H1 (cell line): ENCODE data around the gene KCNK7. TPM values are rescaled to one million over a fixed set of nuclear protein-coding genes. Genes with fewer than 3 reads are reported as not detected.

ENCODE experiments used
- CTCF ChIA-PET: fragments of 300-600 bp; sonication (Branson Sonifier 250); formaldehyde crosslinking; loops from one replicate; lab custom pipeline; 2021; ENCODE audit not compliant: partially characterized antibody; lab: Charles Lee
- POLR2A ChIA-PET: fragments of 300-600 bp; sonication (Branson Sonifier 250); formaldehyde crosslinking; loops from one replicate; lab custom pipeline; 2021; ENCODE audit warnings: inconsistent platforms; ENCODE audit not compliant: partially characterized antibody; lab: Charles Lee
- DNase-seq, 2 experiments: peaks; one replicate each; pipeline versions ENCODE4 v3.0.0 to v3.0.0-alpha.2; 2010 to 2022; ENCODE audit warnings: low spot score in 2 of 2, low read depth in 1 of 2, mixed read lengths in 1 of 2
- FAIRE-seq: peaks from 2 replicates; lab custom pipeline; 2011; peaks lifted over from hg19 to GRCh38; lab: Jason Lieb, UNC
- H2AFZ ChIP-seq: 2 replicates; pipeline ENCODE4 v1.8.1; 2012; ENCODE audit warnings: low read length, inconsistent platforms
- H2AK5ac ChIP-seq: 2 replicates; pipeline ENCODE4 v1.6.1; 2013; ENCODE audit warnings: low read depth, low read length
- H2BK120ac ChIP-seq: replicated peaks from 2 replicates; pipeline ENCODE3; 2013; ENCODE audit warnings: low read depth, low read length, inconsistent platforms
- H2BK12ac ChIP-seq: 2 replicates; pipeline ENCODE4 v1.6.1; 2013; ENCODE audit warnings: low read depth, low read length
- H2BK15ac ChIP-seq: 2 replicates; pipeline ENCODE4 v1.6.1; 2013; ENCODE audit warnings: low read length
- H2BK20ac ChIP-seq: 2 replicates; pipeline ENCODE4 v1.6.1; 2013; ENCODE audit warnings: low read length
- H2BK5ac ChIP-seq: 2 replicates; pipeline ENCODE4 v1.6.1; 2013; ENCODE audit warnings: low read depth, low read length
- H3K14ac ChIP-seq: 2 replicates; pipeline ENCODE4 v1.6.1; 2013; ENCODE audit warnings: inconsistent platforms; ENCODE audit not compliant: insufficient read length
- H3K18ac ChIP-seq: 2 replicates; pipeline ENCODE4 v1.6.1; 2013; ENCODE audit warnings: low read length; ENCODE audit errors: extremely low read depth
- H3K23ac ChIP-seq: 2 replicates; pipeline ENCODE4 v1.6.1; 2013; ENCODE audit warnings: inconsistent platforms; ENCODE audit not compliant: insufficient read length
- H3K23me2 ChIP-seq: 2 replicates; pipeline ENCODE4 v1.6.1; 2013; ENCODE audit warnings: low read depth, low read length
- H3K27ac ChIP-seq: 2 replicates; pipeline ENCODE4 v1.6.1; 2011; ENCODE audit warnings: low read depth, low read length, inconsistent platforms
- H3K27me3 ChIP-seq, 4 experiments: replicated peaks in 1 of 4; 1 replicate in 1 of 4; 2 replicates in 3 of 4; pipeline versions ENCODE4 v1.6.1 to v1.8.1; 2011 to 2013; ENCODE audit warnings: low read length in 3 of 4, mild to moderate bottlenecking in 3 of 4, inconsistent platforms in 2 of 4, mixed read lengths in 2 of 4, moderate library complexity in 1 of 4; ENCODE audit not compliant: control insufficient read depth in 3 of 4, insufficient read depth in 3 of 4; ENCODE audit errors: extremely low read depth in 1 of 4
- H3K36me3 ChIP-seq, 4 experiments: 2 replicates each; pipeline versions ENCODE4 v1.6.1 to v1.8.1; 2011 to 2013; ENCODE audit warnings: mild to moderate bottlenecking in 4 of 4, low read length in 3 of 4, moderate library complexity in 2 of 4, control low read depth in 1 of 4, inconsistent platforms in 1 of 4; ENCODE audit not compliant: insufficient read depth in 4 of 4, control insufficient read depth in 2 of 4
- H3K4ac ChIP-seq: replicated peaks from 2 replicates; pipeline ENCODE3; 2013; ENCODE audit warnings: low read length, low read depth, mixed read lengths, inconsistent platforms; ENCODE audit not compliant: insufficient read length
- H3K4me1 ChIP-seq, 4 experiments: replicated peaks in 1 of 4; 1 replicate in 1 of 4; 2 replicates in 3 of 4; pipeline versions ENCODE4 v1.6.1 to v1.8.1; 2011 to 2013; ENCODE audit warnings: low read length in 3 of 4, inconsistent platforms in 2 of 4, mixed read lengths in 1 of 4; ENCODE audit not compliant: insufficient read depth in 4 of 4, control insufficient read depth in 3 of 4
- H3K4me2 ChIP-seq, 2 experiments: 2 replicates each; pipeline versions ENCODE4 v1.6.1 to v1.8.1; 2011 to 2013; ENCODE audit warnings: low read depth in 2 of 2, low read length in 2 of 2, control low read depth in 1 of 2, inconsistent platforms in 1 of 2, mild to moderate bottlenecking in 1 of 2; ENCODE audit not compliant: insufficient read depth in 1 of 2
- H3K4me3 ChIP-seq, 4 experiments: fragments of 200-600, 300-600 bp in 1 of 4; sonication (generic), shearing (Covaris generic), sonication (Bioruptor Twin) in 1 of 4; 2 replicates each; pipeline versions ENCODE4 v1.5.1 to v1.8.1; 2011 to 2016; ENCODE audit warnings: low read length in 4 of 4, low read depth in 3 of 4, control low read depth in 2 of 4, inconsistent platforms in 2 of 4, mild to moderate bottlenecking in 2 of 4, mixed read lengths in 1 of 4, moderate library complexity in 1 of 4; ENCODE audit not compliant: insufficient read depth in 2 of 4; ENCODE audit errors: extremely low read depth in 1 of 4
- H3K56ac ChIP-seq: replicated peaks from 2 replicates; pipeline ENCODE3; 2013; ENCODE audit warnings: low read depth, mild to moderate bottlenecking, mixed read lengths, low read length, inconsistent platforms; ENCODE audit not compliant: insufficient read length
- H3K79me1 ChIP-seq: 2 replicates; pipeline ENCODE4 v1.6.1; 2013; ENCODE audit warnings: low read depth, low read length, control low read depth
- H3K79me2 ChIP-seq, 2 experiments: 2 replicates each; pipeline versions ENCODE4 v1.6.1 to v1.8.1; 2012 to 2013; ENCODE audit warnings: low read length in 2 of 2, mild to moderate bottlenecking in 2 of 2, inconsistent platforms in 1 of 2; ENCODE audit not compliant: insufficient read depth in 2 of 2, control insufficient read depth in 1 of 2
- H3K9ac ChIP-seq, 4 experiments: replicated peaks in 1 of 4; 1 replicate in 1 of 4; 2 replicates in 3 of 4; pipeline versions ENCODE4 v1.6.1 to v1.8.1; 2011 to 2013; ENCODE audit warnings: low read depth in 3 of 4, low read length in 3 of 4, control low read depth in 2 of 4, mild to moderate bottlenecking in 2 of 4, moderate library complexity in 2 of 4, inconsistent platforms in 1 of 4; ENCODE audit errors: extremely low read depth in 1 of 4
- H3K9me3 ChIP-seq, 2 experiments: 2 replicates each; pipeline versions ENCODE4 v1.6.1 to v1.8.1; 2012 to 2013; ENCODE audit warnings: mild to moderate bottlenecking in 2 of 2, moderate library complexity in 2 of 2, control low read depth in 1 of 2, inconsistent platforms in 1 of 2, low read depth in 1 of 2, low read length in 1 of 2, mixed read lengths in 1 of 2; ENCODE audit not compliant: insufficient read depth in 2 of 2
- H4K20me1 ChIP-seq, 2 experiments: replicated peaks in 1 of 2; 2 replicates each; pipeline versions ENCODE3 to v1.8.1; 2011 to 2013; ENCODE audit warnings: inconsistent platforms in 2 of 2, low read length in 2 of 2, mild to moderate bottlenecking in 1 of 2; ENCODE audit not compliant: insufficient read depth in 2 of 2, control insufficient read depth in 1 of 2
- H4K5ac ChIP-seq: 2 replicates; pipeline ENCODE4 v1.6.1; 2013; ENCODE audit warnings: low read length, low read depth, mixed read lengths, inconsistent platforms; ENCODE audit not compliant: insufficient read length
- H4K8ac ChIP-seq: 2 replicates; pipeline ENCODE4 v1.8.0; 2013; ENCODE audit warnings: mild to moderate bottlenecking, moderate library complexity, low read length, inconsistent platforms; ENCODE audit not compliant: insufficient read depth; ENCODE audit errors: extremely low read depth
- H4K91ac ChIP-seq: replicated peaks from 2 replicates; pipeline ENCODE3; 2013; ENCODE audit warnings: low read length, mixed read lengths, inconsistent platforms; ENCODE audit not compliant: insufficient read length
- FOSL1 ChIP-seq: IDR thresholded peaks from 2 replicates; pipeline ENCODE4 v1.6.1; 2011; ENCODE audit warnings: mild to moderate bottlenecking, low read depth, low read length, moderate library complexity; ENCODE audit not compliant: insufficient read depth
- GABPA ChIP-seq: IDR thresholded peaks from 2 replicates; pipeline ENCODE4 v1.6.1; 2011; ENCODE audit warnings: mild to moderate bottlenecking, low read length, moderate library complexity, borderline replicate concordance; ENCODE audit not compliant: insufficient read depth
- PHF8 ChIP-seq: fragments of 200-600 bp; sonication (generic); conservative IDR thresholded peaks from 2 replicates; pipeline ENCODE4 v1.7.1; 2012; ENCODE audit warnings: low read depth, mild to moderate bottlenecking, inconsistent platforms, low read length, moderate library complexity
- SIRT6 ChIP-seq: IDR thresholded peaks from one replicate; pipeline ENCODE4 v1.7.1; 2012; ENCODE audit warnings: low read length, inconsistent platforms
- SRF ChIP-seq: IDR thresholded peaks from 2 replicates; pipeline ENCODE4 v1.6.1; 2011; ENCODE audit warnings: mild to moderate bottlenecking, low read depth, low read length, moderate library complexity
- YY1 ChIP-seq: IDR thresholded peaks from 2 replicates; pipeline ENCODE4 v1.6.1; 2011; ENCODE audit warnings: low read depth, mild to moderate bottlenecking, low read length
- WGBS, 2 experiments: shearing (Covaris generic) in 1 of 2; methylation state at CpG; one replicate each; pipeline versions ENCODE4 v1.1.6 to v1.1.7; 2013 to 2015; ENCODE audit warnings: low lambda C conversion rate in 2 of 2, mixed read lengths in 2 of 2, inconsistent platforms in 1 of 2, low coverage in 1 of 2, missing lambda C conversion rate in 1 of 2; ENCODE audit not compliant: insufficient replicate concordance in 2 of 2, insufficient coverage in 1 of 2, insufficient read length in 1 of 2; ENCODE audit errors: extremely low coverage in 1 of 2, missing lambda C conversion rate in 1 of 2; 5-methylcytosine and 5-hydroxymethylcytosine counted together
- polyA plus RNA-seq, 7 experiments: library from polyadenylated mRNA; depleted of rRNA in 3 of 7; stranded (reverse) in 5 of 7; unstranded in 2 of 7; fragments of >200 nt in 5 of 7; fragments of 200-250 nt in 2 of 7; gene quantifications; 1 replicate in 5 of 7; 2 replicates in 1 of 7; 4 replicates in 1 of 7; pipeline versions ENCODE4 v1.2.1 to v1.2.3, GENCODE V29; 2011 to 2013; ENCODE audit warnings: missing spikeins in 2 of 7, mixed read lengths in 2 of 7
- total RNA-seq: library from RNA; stranded (reverse); fragmentation: NEBNext Ultra II Directional; extraction: Animal tissue kit (Norgen Biotek cat#: 25700); gene quantifications from 2 replicates; pipeline ENCODE4 v1.2.1, GENCODE V29; 2021
- TF ChIP-seq, protein P1 (sequence below): IDR thresholded peaks from 2 replicates; pipeline ENCODE4 v1.6.1; 2012; ENCODE audit warnings: inconsistent platforms
- TF ChIP-seq, protein P2 (sequence below): IDR thresholded peaks from 2 replicates; pipeline ENCODE4 v1.6.1; 2011; ENCODE audit warnings: low read length, improper control_type of control experiment
- TF ChIP-seq, protein P3 (sequence below): IDR thresholded peaks from 2 replicates; pipeline ENCODE4 v1.6.1; 2012; ENCODE audit warnings: low read length, inconsistent platforms

Gene KCNK7
- total and polyA plus RNA-seq, 2 of the 8 experiments (the other 6 are each of a cell fraction or from before 2014, with no cell fraction given), result 0.74 to 1.0 TPM

DNA sequence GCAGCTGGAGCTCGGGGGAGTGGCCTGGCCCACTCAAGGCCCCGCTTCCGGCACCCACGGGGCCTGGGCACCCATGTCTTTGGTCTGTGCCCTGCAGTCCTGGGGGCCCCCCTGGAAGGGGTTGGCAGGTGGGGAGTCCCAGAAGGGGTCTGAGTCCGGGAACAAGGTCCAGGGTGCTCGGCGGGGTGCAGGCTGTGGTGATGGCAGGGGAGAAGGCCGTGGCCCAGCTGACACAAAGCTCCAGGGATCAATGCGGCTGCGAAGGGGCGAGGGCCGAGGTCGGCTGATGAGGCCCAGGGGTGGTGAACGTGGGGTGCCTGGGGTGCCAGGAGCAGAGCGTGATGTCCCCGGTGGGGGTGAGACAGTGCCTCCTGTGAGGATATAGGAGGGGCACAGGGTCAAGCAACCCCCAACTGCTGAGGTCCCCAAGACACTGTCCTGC is 2.7 kb upstream of the KCNK7 start:
- Histone ChIP-seq H3K9me3 (no peaks in the 10 kb centered on the region), H3K4ac (no peak overlapping the region), H3K14ac (no peak overlapping the region), H3K23me2 (no peaks in the 10 kb centered on the region), H2BK120ac (no peak overlapping the region), H3K4me3 (no peak overlapping the region), H2BK12ac (no peak overlapping the region), H3K56ac (no peak overlapping the region), H3K9ac (no peak overlapping the region), H4K20me1 (peaks cover 0 to 4% of the 10 kb centered on the region in 2 experiments), H3K27ac (no peak overlapping the region), H3K79me1 (no peaks in the 10 kb centered on the region), H2BK15ac (no peak overlapping the region), H4K5ac (no peak overlapping the region), H3K79me2 (no peaks in the 10 kb centered on the region), H3K4me2 (no peak overlapping the region), H3K36me3 (peaks cover 0 to 10% (median 2%) of the 10 kb centered on the region in 4 experiments; a peak in 3 of 8 replicates), H3K18ac (no peak overlapping the region), H2BK5ac (no peak overlapping the region), H2AFZ (no peak overlapping the region), H2BK20ac (no peak overlapping the region), H3K27me3 (peaks cover 2 to 5% (median 4%) of the 10 kb centered on the region in 4 experiments), H2AK5ac (no peak overlapping the region), H3K23ac (no peak overlapping the region), H4K91ac (no peak overlapping the region), H3K4me1 (peaks cover 0 to 2% (median under 1%) of the 10 kb centered on the region in 4 experiments; a peak in 5 of 7 replicates), H4K8ac (no peak overlapping the region; the same call in 1 of the 2 replicates)
- 97% methylated on average over 10 of the region's 16 CpGs; no CpG with 5 or more reads in 1 of the 2 experiments for WGBS, 2 experiments
- CTCF ChIA-PET, result interaction anchor here (0.6 to 14.8 kb wide), 5 partner anchors 8 to 831 kb away, joined by 3 to 227 read pairs (median 3); partner anchors contain the start of gene KCNK7
- FAIRE-seq (no peak), DNase-seq (no peak)
- POLR2A ChIA-PET, result interaction anchor here (0.9 to 2.1 kb wide), 6 partner anchors 9 to 28 kb away, joined by 3 to 7 read pairs (median 4); partner anchors contain the start of gene ZNRD2
- TF ChIP-seq, protein P1, sequence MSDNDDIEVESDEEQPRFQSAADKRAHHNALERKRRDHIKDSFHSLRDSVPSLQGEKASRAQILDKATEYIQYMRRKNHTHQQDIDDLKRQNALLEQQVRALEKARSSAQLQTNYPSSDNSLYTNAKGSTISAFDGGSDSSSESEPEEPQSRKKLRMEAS, result no peak
- TF ChIP-seq, protein P2, sequence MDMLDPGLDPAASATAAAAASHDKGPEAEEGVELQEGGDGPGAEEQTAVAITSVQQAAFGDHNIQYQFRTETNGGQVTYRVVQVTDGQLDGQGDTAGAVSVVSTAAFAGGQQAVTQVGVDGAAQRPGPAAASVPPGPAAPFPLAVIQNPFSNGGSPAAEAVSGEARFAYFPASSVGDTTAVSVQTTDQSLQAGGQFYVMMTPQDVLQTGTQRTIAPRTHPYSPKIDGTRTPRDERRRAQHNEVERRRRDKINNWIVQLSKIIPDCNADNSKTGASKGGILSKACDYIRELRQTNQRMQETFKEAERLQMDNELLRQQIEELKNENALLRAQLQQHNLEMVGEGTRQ, result no peak
- no peak for TF ChIP-seq YY1
- no peak for TF ChIP-seq PHF8
- no peak for TF ChIP-seq SRF
- no peak for TF ChIP-seq FOSL1
- TF ChIP-seq, protein P3, sequence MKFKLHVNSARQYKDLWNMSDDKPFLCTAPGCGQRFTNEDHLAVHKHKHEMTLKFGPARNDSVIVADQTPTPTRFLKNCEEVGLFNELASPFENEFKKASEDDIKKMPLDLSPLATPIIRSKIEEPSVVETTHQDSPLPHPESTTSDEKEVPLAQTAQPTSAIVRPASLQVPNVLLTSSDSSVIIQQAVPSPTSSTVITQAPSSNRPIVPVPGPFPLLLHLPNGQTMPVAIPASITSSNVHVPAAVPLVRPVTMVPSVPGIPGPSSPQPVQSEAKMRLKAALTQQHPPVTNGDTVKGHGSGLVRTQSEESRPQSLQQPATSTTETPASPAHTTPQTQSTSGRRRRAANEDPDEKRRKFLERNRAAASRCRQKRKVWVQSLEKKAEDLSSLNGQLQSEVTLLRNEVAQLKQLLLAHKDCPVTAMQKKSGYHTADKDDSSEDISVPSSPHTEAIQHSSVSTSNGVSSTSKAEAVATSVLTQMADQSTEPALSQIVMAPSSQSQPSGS, result no peak
- TF ChIP-seq SIRT6, result no peak
- TF ChIP-seq GABPA, result no peak
